ENCODE results near the gene GATA5. TPM values are rescaled to one million over a fixed set of nuclear protein-coding genes. Genes with fewer than 3 reads are reported as not detected.
"Not testable (repeated sequence)": the region's sequence is repeated elsewhere in the genome, so short reads cannot be mapped to it uniquely, and the experiment has no call there.

Gene GATA5
- polyA plus RNA-seq, 10 donors, result 0.04 to 0.14 (median 0.05) TPM; not detected in 7

GRCh38 chr20:62505337-62506045, 29.7 kb upstream of the GATA5 start:
- DNase-seq, result peak in 1 of 3 donors; percentile 43

GRCh38 chr20:62504323-62504722, 28.5 kb upstream of the GATA5 start:
- no peak for DNase-seq

- DNase-seq, result no peak
These were observed 27.8 kb upstream of the GATA5 start for GRCh38 chr20:62503401-62504178.

- DNase-seq, result no peak
These were observed 26.8 kb upstream of the GATA5 start for GRCh38 chr20:62502496-62503095.

- no peak for DNase-seq
These were observed 26.2 kb upstream of the GATA5 start for GRCh38 chr20:62501801-62502495.

- DNase-seq, result peak in 2 of 3 donors; percentile 66 to 79
These were observed 24.6 kb upstream of the GATA5 start for GRCh38 chr20:62500237-62500864.

- no peak for DNase-seq
These were observed 24.0 kb upstream of the GATA5 start for GRCh38 chr20:62499758-62500236.

- DNase-seq, result no peak
These were observed 23.1 kb upstream of the GATA5 start for GRCh38 chr20:62498874-62499273.

- DNase-seq, result no peak
These were observed 20.9 kb upstream of the GATA5 start for GRCh38 chr20:62496568-62497218.

- DNase-seq, result no peak
These were observed 20.2 kb upstream of the GATA5 start for GRCh38 chr20:62495749-62496567.

- DNase-seq, result no peak
These were observed 19.4 kb upstream of the GATA5 start for GRCh38 chr20:62494980-62495748.

- no peak for DNase-seq
These were observed 18.7 kb upstream of the GATA5 start for GRCh38 chr20:62494537-62494936.

GRCh38 chr20:62493886-62494285, 18.1 kb upstream of the GATA5 start:
- no peak for DNase-seq

GRCh38 chr20:62493253-62493885, 17.6 kb upstream of the GATA5 start:
- no peak for DNase-seq

GRCh38 chr20:62492711-62493110, 16.9 kb upstream of the GATA5 start:
- DNase-seq, result no peak

- not testable (repeated sequence) for DNase-seq
These were observed 15.0 kb upstream of the GATA5 start for GRCh38 chr20:62490783-62491182.

- DNase-seq, result no peak
These were observed 14.1 kb upstream of the GATA5 start for GRCh38 chr20:62489932-62490263.

GRCh38 chr20:62489186-62489931, 13.6 kb upstream of the GATA5 start:
- no peak for DNase-seq

Data from muscle of back (tissue), 11 donors.